Cardiac muscle cell (in vitro differentiated cells and primary cell): ENCODE measurements around the gene PITPNM1. TPM values are rescaled to one million over a fixed set of nuclear protein-coding genes. Genes with fewer than 3 reads are reported as not detected.

Experiments
- DNase-seq, 2 donors: peaks; one replicate each; pipeline versions ENCODE4 v3.0.0 to v3.0.0-alpha.2; 2010 to 2017; ENCODE audit warnings: low read depth in 1 of 2, low spot score in 1 of 2
- H3K27ac ChIP-seq: fragments of 200-600 bp; sonication (generic); 2 replicates; pipeline ENCODE4 v1.5.1; 2016
- H3K27me3 ChIP-seq: fragments of 200-600 bp; sonication (generic); 2 replicates; pipeline ENCODE4 v1.6.0; 2016; ENCODE audit warnings: control low read depth
- H3K36me3 ChIP-seq: fragments of 200-600 bp; sonication (generic); 2 replicates; pipeline ENCODE4 v1.5.1; 2016; ENCODE audit warnings: control low read depth
- H3K4me1 ChIP-seq: fragments of 200-600 bp; sonication (generic); 2 replicates; pipeline ENCODE4 v1.8.1; 2017; ENCODE audit warnings: low read depth, mild to moderate bottlenecking, mixed run types
- H3K4me3 ChIP-seq: fragments of 200-600 bp; sonication (generic); 2 replicates; pipeline ENCODE4 v1.5.1; 2016; ENCODE audit warnings: mild to moderate bottlenecking
- H3K9me3 ChIP-seq: fragments of 200-600 bp; sonication (generic); 2 replicates; pipeline ENCODE4 v1.5.1; 2017; ENCODE audit warnings: low read depth, mild to moderate bottlenecking, control low read depth
- CTCF ChIP-seq: IDR thresholded peaks from 2 replicates; pipeline ENCODE4 v1.5.1; 2012; ENCODE audit warnings: low read depth, mild to moderate bottlenecking, low read length
- polyA plus RNA-seq: library from polyadenylated mRNA; unstranded; fragments of >200 nt; fragmentation: Nextera tagmentation; extraction: Ambion mirVana; gene quantifications from 2 replicates; pipeline ENCODE4 v1.2.1, GENCODE V29; 2016
- total RNA-seq: library from RNA; depleted of rRNA; stranded (reverse); fragments of >200 nt; gene quantifications from 2 replicates; pipeline ENCODE4 v1.2.3, GENCODE V29; 2016

Gene PITPNM1
- total and polyA plus RNA-seq, 2 experiments from 2014 or later = 24.8 to 58.5 TPM

GRCh38 chr11:67539550-67539949, 34.4 kb upstream of the PITPNM1 start:
- no peak for DNase-seq
- no peaks in the 10 kb centered on the region for H3K27me3 ChIP-seq
- TF ChIP-seq CTCF = no peak
- no peak overlapping the region for H3K4me3 ChIP-seq
- H3K36me3 ChIP-seq = no peaks in the 10 kb centered on the region
- no peaks in the 10 kb centered on the region for H3K9me3 ChIP-seq
- no peak overlapping the region for H3K27ac ChIP-seq
- no peaks in the 10 kb centered on the region for H3K4me1 ChIP-seq

- no peak for DNase-seq
- H3K4me3 ChIP-seq = no peak overlapping the region
- H3K4me1 ChIP-seq = no peaks in the 10 kb centered on the region
- peaks cover under 1% of the 10 kb centered on the region for H3K9me3 ChIP-seq
- H3K27me3 ChIP-seq = no peaks in the 10 kb centered on the region
- H3K36me3 ChIP-seq = no peaks in the 10 kb centered on the region
- H3K27ac ChIP-seq = no peak overlapping the region
- no peak for TF ChIP-seq CTCF
These were observed 33.8 kb upstream of the PITPNM1 start for GRCh38 chr11:67538823-67539505.

- DNase-seq = peak in 1 of 2 donors; percentile 30
- Histone ChIP-seq H3K27ac (no peak overlapping the region), H3K27me3 (no peaks in the 10 kb centered on the region), H3K4me1 (no peaks in the 10 kb centered on the region), H3K4me3 (no peak overlapping the region), H3K9me3 (peaks cover 2% of the 10 kb centered on the region), H3K36me3 (no peaks in the 10 kb centered on the region)
- TF ChIP-seq CTCF = no peak
These were observed 33.1 kb upstream of the PITPNM1 start for GRCh38 chr11:67538306-67538705.

- Histone ChIP-seq H3K27me3 (no peaks in the 10 kb centered on the region), H3K36me3 (no peaks in the 10 kb centered on the region), H3K4me3 (no peak overlapping the region), H3K9me3 (peaks cover 2% of the 10 kb centered on the region), H3K4me1 (no peaks in the 10 kb centered on the region), H3K27ac (no peak overlapping the region)
- no peak for DNase-seq
- no peak for TF ChIP-seq CTCF
These were observed 30.4 kb upstream of the PITPNM1 start for GRCh38 chr11:67535561-67535960.

- no peaks in the 10 kb centered on the region for H3K36me3 ChIP-seq
- peaks cover 2% of the 10 kb centered on the region for H3K9me3 ChIP-seq
- TF ChIP-seq CTCF = no peak
- DNase-seq = no peak
- no peak overlapping the region for H3K27ac ChIP-seq
- no peaks in the 10 kb centered on the region for H3K4me1 ChIP-seq
- H3K27me3 ChIP-seq = no peaks in the 10 kb centered on the region
- no peak overlapping the region for H3K4me3 ChIP-seq
These were observed 29.0 kb upstream of the PITPNM1 start for GRCh38 chr11:67534070-67534679.
